CD14-positive monocyte (primary cell): ENCODE data around the gene AFF2. TPM values are rescaled to one million over a fixed set of nuclear protein-coding genes. Genes with fewer than 3 reads are reported as not detected.

ENCODE experiments used
- DNase-seq, 3 donors: peaks; one replicate each; pipeline ENCODE4 v3.0.0-alpha.2; 2011 to 2022
- H2AFZ ChIP-seq: 2 replicates; pipeline ENCODE4 v1.6.0; 2012; ENCODE audit warnings: mild to moderate bottlenecking, low read depth, low read length, inconsistent platforms; ENCODE audit not compliant: insufficient read depth, poor library complexity, severe bottlenecking
- H3K27ac ChIP-seq, 2 donors: 1 replicate in 1 of 2; 2 replicates in 1 of 2; pipeline ENCODE4 v1.5.1; 2012 to 2013; ENCODE audit warnings: low read length in 2 of 2, control low read depth in 1 of 2, inconsistent platforms in 1 of 2, low read depth in 1 of 2, mild to moderate bottlenecking in 1 of 2
- H3K27me3 ChIP-seq, 2 donors: one replicate each; pipeline versions ENCODE4 v1.6.0 to v1.6.1; 2011 to 2013; ENCODE audit warnings: low read length in 2 of 2; ENCODE audit not compliant: control insufficient read depth in 2 of 2, insufficient read depth in 2 of 2
- H3K36me3 ChIP-seq, 2 donors: replicated peaks in 1 of 2; 1 replicate in 1 of 2; 2 replicates in 1 of 2; pipeline versions ENCODE4 v1.5.1 to v1.6.1; 2012 to 2013; ENCODE audit warnings: low read length in 2 of 2, control low read depth in 1 of 2, inconsistent platforms in 1 of 2, mild to moderate bottlenecking in 1 of 2; ENCODE audit not compliant: insufficient read depth in 2 of 2, control insufficient read depth in 1 of 2
- H3K4me1 ChIP-seq, 2 donors: 1 replicate in 1 of 2; 2 replicates in 1 of 2; pipeline versions ENCODE4 v1.5.1 to v1.6.1; 2012 to 2013; ENCODE audit warnings: low read length in 2 of 2, control low read depth in 1 of 2, inconsistent platforms in 1 of 2, mild to moderate bottlenecking in 1 of 2, moderate library complexity in 1 of 2; ENCODE audit not compliant: insufficient read depth in 2 of 2, control insufficient read depth in 1 of 2
- H3K4me2 ChIP-seq: replicated peaks from 2 replicates; pipeline ENCODE3; 2012; ENCODE audit warnings: low read length, moderate library complexity, mild to moderate bottlenecking; ENCODE audit not compliant: poor library complexity, severe bottlenecking; ENCODE audit errors: extremely low read depth
- H3K4me3 ChIP-seq, 3 experiments: fragments of 200-600 bp in 1 of 3; sonication (generic) in 1 of 3; replicated peaks in 1 of 3; 1 replicate in 2 of 3; 2 replicates in 1 of 3; pipeline ENCODE4 v1.5.1; 2011 to 2013; ENCODE audit warnings: low read length in 3 of 3, mild to moderate bottlenecking in 3 of 3, control low read depth in 2 of 3, low read depth in 2 of 3, inconsistent platforms in 1 of 3, moderate library complexity in 1 of 3
- H3K79me2 ChIP-seq: 2 replicates; pipeline ENCODE4 v1.6.0; 2012; ENCODE audit warnings: mild to moderate bottlenecking, control low read depth, inconsistent platforms, low read length, moderate library complexity; ENCODE audit not compliant: insufficient read depth
- H3K9ac ChIP-seq: 2 replicates; pipeline ENCODE4 v1.6.0; 2017; ENCODE audit warnings: low read length, mild to moderate bottlenecking; ENCODE audit not compliant: insufficient read depth, poor library complexity, severe bottlenecking
- H3K9me3 ChIP-seq, 2 donors: replicated peaks in 1 of 2; 1 replicate in 1 of 2; 2 replicates in 1 of 2; pipeline versions ENCODE4 v1.5.1 to v1.6.1; 2012 to 2013; ENCODE audit warnings: low read length in 2 of 2, control low read depth in 1 of 2; ENCODE audit not compliant: control insufficient read depth in 1 of 2, insufficient read depth in 1 of 2
- H4K20me1 ChIP-seq: 2 replicates; pipeline ENCODE4 v1.6.0; 2012; ENCODE audit warnings: mild to moderate bottlenecking, low read length, control low read depth, moderate library complexity; ENCODE audit not compliant: insufficient read depth
- H3K27ac Mint-ChIP-seq, 7 donors: one replicate each; pipeline ENCODE4 v1.8.0; 2020; ENCODE audit warnings: mild to moderate bottlenecking in 7 of 7, mixed read lengths in 7 of 7, moderate library complexity in 6 of 7, inconsistent platforms in 2 of 7
- H3K27me3 Mint-ChIP-seq, 3 donors: one replicate each; pipeline ENCODE4 v1.8.0; 2021 to 2022; ENCODE audit warnings: low read depth in 3 of 3, mild to moderate bottlenecking in 3 of 3, mixed read lengths in 3 of 3, moderate library complexity in 3 of 3, inconsistent platforms in 1 of 3
- H3K36me3 Mint-ChIP-seq, 2 donors: one replicate each; pipeline ENCODE4 v1.8.0; 2020; ENCODE audit warnings: mixed read lengths in 2 of 2, inconsistent platforms in 1 of 2, mild to moderate bottlenecking in 1 of 2
- H3K4me1 Mint-ChIP-seq: one replicate; pipeline ENCODE4 v1.8.0; 2020; ENCODE audit warnings: mild to moderate bottlenecking, mixed read lengths
- H3K4me3 Mint-ChIP-seq, 2 donors: one replicate each; pipeline ENCODE4 v1.8.0; 2020; ENCODE audit warnings: mild to moderate bottlenecking in 2 of 2, mixed read lengths in 2 of 2, moderate library complexity in 1 of 2
- H3K9me3 Mint-ChIP-seq, 7 donors: one replicate each; pipeline ENCODE4 v1.8.0; 2020 to 2022; ENCODE audit warnings: mixed read lengths in 7 of 7, mild to moderate bottlenecking in 6 of 7, moderate library complexity in 6 of 7, inconsistent platforms in 2 of 7
- WGBS: methylation state at CpG from one replicate; pipeline ENCODE4 v1.1.5; 2013; ENCODE audit warnings: missing lambda C conversion rate; ENCODE audit not compliant: insufficient coverage; 5-methylcytosine and 5-hydroxymethylcytosine counted together
- intact Hi-C, 2 donors: fragments of 100-400 bp; cut with micrococcal nuclease; formaldehyde crosslinking; loops; one replicate each; pipeline versions ENCODE4 v1.15.0 to v1.15.1; 2023
- polyA plus RNA-seq, 3 donors: library from polyadenylated mRNA; depleted of rRNA in 1 of 3; unstranded in 2 of 3; stranded (reverse) in 1 of 3; fragments of 300-500 nt in 2 of 3; fragments of >200 nt in 1 of 3; fragmentation: Illumina TruSeq in 2 of 3; gene quantifications; 1 replicate in 2 of 3; 2 replicates in 1 of 3; pipeline ENCODE4 v1.2.3, GENCODE V29; 2012 to 2021
- TF ChIP-seq, protein P1 (sequence below): fragments of 200-600 bp; IDR thresholded peaks from one replicate; pipeline ENCODE4 v1.8.0; 2022; ENCODE audit warnings: antibody characterized with exemption, mild to moderate bottlenecking

Gene AFF2
- polyA plus RNA-seq, 3 donors, result 0.07 to 1.1 (median 0.70) TPM

DNA sequence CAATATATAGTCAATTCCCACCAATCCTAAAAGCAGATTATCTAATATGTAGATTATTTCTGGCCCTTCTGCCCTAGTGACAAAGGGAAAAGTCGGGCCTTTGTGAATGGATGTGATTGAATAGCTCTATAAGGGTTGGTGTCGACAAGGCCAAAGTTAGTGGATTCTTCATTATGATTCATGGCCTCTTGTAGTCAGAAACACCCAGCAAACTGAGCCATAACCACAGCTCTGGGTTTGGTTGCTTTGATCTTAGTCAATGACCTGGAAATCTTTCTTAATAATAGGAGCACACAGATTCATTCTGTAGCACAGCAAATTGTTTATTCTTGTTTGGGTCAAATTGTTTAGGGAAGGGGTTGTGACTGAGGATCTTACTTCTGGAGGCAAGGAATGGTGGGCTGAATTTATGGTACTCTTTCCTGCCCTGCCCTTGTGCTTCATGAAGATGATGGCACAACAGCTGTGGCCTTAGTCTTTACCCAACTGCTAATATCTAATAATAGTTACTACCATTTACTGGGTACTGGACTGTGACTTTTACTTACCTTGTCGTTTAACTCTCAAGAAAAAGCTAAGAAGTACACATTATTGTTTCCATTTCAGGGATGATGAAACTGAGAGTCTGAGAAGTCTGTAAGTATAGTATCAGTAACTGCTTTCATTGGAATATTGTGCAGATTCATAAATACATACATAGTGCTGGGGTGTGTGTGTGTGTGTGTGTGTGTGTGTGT, 74.0 kb downstream of the AFF2 start:
- no peaks in the 10 kb centered on the region for H3K27me3 ChIP-seq
- Mint-ChIP-seq H3K27me3 (peaks cover 0 to 1% (median 0%) of the 10 kb centered on the region in 3 donors), H3K4me3 (no peak overlapping the region), H3K4me1 (peaks cover 30% of the 10 kb centered on the region), H3K9me3 (no peaks in the 10 kb centered on the region), H3K27ac (no peak overlapping the region), H3K36me3 (no peaks in the 10 kb centered on the region)
- DNase-seq, result no peak
- no peaks in the 10 kb centered on the region for H3K9me3 ChIP-seq
- no peak overlapping the region for H2AFZ ChIP-seq
- H3K4me1 ChIP-seq, result peaks cover 17 to 28% of the 10 kb centered on the region in 2 donors
- WGBS, result no CpG with 5 or more reads among the region's 3 CpGs
- intact Hi-C loops, result no loop called here
- H3K27ac ChIP-seq, result no peak overlapping the region
- TF ChIP-seq, protein P1, sequence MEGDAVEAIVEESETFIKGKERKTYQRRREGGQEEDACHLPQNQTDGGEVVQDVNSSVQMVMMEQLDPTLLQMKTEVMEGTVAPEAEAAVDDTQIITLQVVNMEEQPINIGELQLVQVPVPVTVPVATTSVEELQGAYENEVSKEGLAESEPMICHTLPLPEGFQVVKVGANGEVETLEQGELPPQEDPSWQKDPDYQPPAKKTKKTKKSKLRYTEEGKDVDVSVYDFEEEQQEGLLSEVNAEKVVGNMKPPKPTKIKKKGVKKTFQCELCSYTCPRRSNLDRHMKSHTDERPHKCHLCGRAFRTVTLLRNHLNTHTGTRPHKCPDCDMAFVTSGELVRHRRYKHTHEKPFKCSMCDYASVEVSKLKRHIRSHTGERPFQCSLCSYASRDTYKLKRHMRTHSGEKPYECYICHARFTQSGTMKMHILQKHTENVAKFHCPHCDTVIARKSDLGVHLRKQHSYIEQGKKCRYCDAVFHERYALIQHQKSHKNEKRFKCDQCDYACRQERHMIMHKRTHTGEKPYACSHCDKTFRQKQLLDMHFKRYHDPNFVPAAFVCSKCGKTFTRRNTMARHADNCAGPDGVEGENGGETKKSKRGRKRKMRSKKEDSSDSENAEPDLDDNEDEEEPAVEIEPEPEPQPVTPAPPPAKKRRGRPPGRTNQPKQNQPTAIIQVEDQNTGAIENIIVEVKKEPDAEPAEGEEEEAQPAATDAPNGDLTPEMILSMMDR, result no peak
- no peak overlapping the region for H3K9ac ChIP-seq
- H3K4me2 ChIP-seq, result no peak overlapping the region
- no peak overlapping the region for H3K4me3 ChIP-seq
- H3K79me2 ChIP-seq, result peaks cover 5% of the 10 kb centered on the region
- no peaks in the 10 kb centered on the region for H3K36me3 ChIP-seq
- H4K20me1 ChIP-seq, result no peaks in the 10 kb centered on the region

- Histone ChIP-seq H3K4me2 (no peak overlapping the region), H3K4me1 (peaks cover 17 to 28% of the 10 kb centered on the region in 2 donors), H3K27ac (no peak overlapping the region), H3K36me3 (no peaks in the 10 kb centered on the region), H2AFZ (no peak overlapping the region), H3K79me2 (no peaks in the 10 kb centered on the region), H4K20me1 (no peaks in the 10 kb centered on the region), H3K9ac (no peak overlapping the region), H3K27me3 (no peaks in the 10 kb centered on the region), H3K4me3 (no peak overlapping the region), H3K9me3 (no peaks in the 10 kb centered on the region)
- H3K9me3 Mint-ChIP-seq, result no peaks in the 10 kb centered on the region
- H3K27ac Mint-ChIP-seq, result no peak overlapping the region
- no peaks in the 10 kb centered on the region for H3K36me3 Mint-ChIP-seq
- intact Hi-C loops, result no loop called here
- WGBS, result no CpG with 5 or more reads among the region's 6 CpGs
- peaks cover 30% of the 10 kb centered on the region for H3K4me1 Mint-ChIP-seq
- TF ChIP-seq, protein P1, result no peak
- DNase-seq, result no peak
- H3K27me3 Mint-ChIP-seq, result peaks cover 0 to 1% (median 0%) of the 10 kb centered on the region in 3 donors
- H3K4me3 Mint-ChIP-seq, result no peak overlapping the region
Measured at GRCh38 chrX:148576396-148576795, 76.0 kb downstream of the AFF2 start.
